GM12878 (cell line): ENCODE results near the gene LRRC74B. TPM values are rescaled to one million over a fixed set of nuclear protein-coding genes. Genes with fewer than 3 reads are reported as not detected.
"Not testable (repeated sequence)": the region's sequence is repeated elsewhere in the genome, so short reads cannot be mapped to it uniquely, and the experiment has no call there.

Source experiments
- ATAC-seq: fragments of 200-7000 bp; cut with Tn5 transposase; 3 replicates; pipeline ENCODE4 v1.9.1; 2020; ENCODE audit warnings: mild to moderate bottlenecking, moderate library complexity
- BruUV-seq: library from RNA; stranded (reverse); fragments of 400-500 nt; replicated peaks from 2 replicates; lab custom pipeline; 2021; lab: Mats Ljungman, UMichigan
- CTCF ChIA-PET: fragments of 300-600 bp; sonication (Branson Sonifier 250); formaldehyde crosslinking; extraction: SDS; loops from one replicate; lab custom pipeline; 2021; ENCODE audit warnings: inconsistent platforms; lab: Yijun Ruan, JAX
- POLR2A ChIA-PET: fragments of 350-600 bp; formaldehyde crosslinking; extraction: SDS; loops from one replicate; lab custom pipeline; 2021; ENCODE audit warnings: inconsistent platforms; lab: Charles Lee
- RAD21 ChIA-PET: fragments of 300-600 bp; sonication (Branson Sonifier 250); formaldehyde crosslinking; loops from one replicate; lab custom pipeline; 2023; ENCODE audit warnings: antibody characterized with exemption; ENCODE audit not compliant: unreplicated experiment; lab: Charles Lee
- SMC1A ChIA-PET: fragments of 300-600 bp; sonication (Branson Sonifier 250); formaldehyde crosslinking; loops from one replicate; lab custom pipeline; 2023; ENCODE audit not compliant: unreplicated experiment, uncharacterized antibody; lab: Charles Lee
- DNase-seq: peaks from one replicate; pipeline ENCODE4 v3.0.0-alpha.2; 2011; ENCODE audit warnings: low read depth, low spot score
- FAIRE-seq: peaks from 3 replicates; lab custom pipeline; 2011; peaks lifted over from hg19 to GRCh38; lab: Jason Lieb, UNC
- H2AFZ ChIP-seq: 2 replicates; pipeline ENCODE4 v1.6.0; 2011; ENCODE audit warnings: low read depth, low read length, control low read depth; ENCODE audit not compliant: control insufficient read depth
- H3K27ac ChIP-seq: 2 replicates; pipeline ENCODE4 v1.5.1; 2011; ENCODE audit warnings: control low read depth; ENCODE audit not compliant: control insufficient read depth, insufficient read depth
- H3K27me3 ChIP-seq, 2 experiments: replicated peaks in 1 of 2; 2 replicates each; pipeline versions ENCODE4 v1.6.0 to v1.6.1; 2011; ENCODE audit warnings: low read length in 1 of 2; ENCODE audit not compliant: control insufficient read depth in 2 of 2, insufficient read depth in 2 of 2
- H3K36me3 ChIP-seq, 2 experiments: 2 replicates each; pipeline ENCODE4 v1.5.1; 2011; ENCODE audit warnings: low read length in 1 of 2; ENCODE audit not compliant: control insufficient read depth in 2 of 2, insufficient read depth in 2 of 2
- H3K4me1 ChIP-seq: 2 replicates; pipeline ENCODE4 v1.6.1; 2011; ENCODE audit warnings: mild to moderate bottlenecking, low read length, moderate library complexity, mixed read lengths; ENCODE audit not compliant: control insufficient read depth, insufficient read depth
- H3K4me2 ChIP-seq: 2 replicates; pipeline ENCODE4 v1.6.0; 2011; ENCODE audit warnings: control low read depth; ENCODE audit not compliant: control insufficient read depth, insufficient read depth
- H3K4me3 ChIP-seq: fragments of 200-600 bp; sonication (generic); 2 replicates; pipeline ENCODE4 v1.5.1; 2016
- H3K79me2 ChIP-seq: 2 replicates; pipeline ENCODE4 v1.6.0; 2011; ENCODE audit warnings: low read length; ENCODE audit not compliant: control insufficient read depth, insufficient read depth
- H3K9ac ChIP-seq: 2 replicates; pipeline ENCODE4 v1.8.0; 2011; ENCODE audit warnings: low read length, control low read depth, mixed read lengths; ENCODE audit not compliant: control insufficient read depth, insufficient read depth
- H3K9me3 ChIP-seq: replicated peaks from 3 replicates; pipeline ENCODE4 v1.5.1; 2011; ENCODE audit warnings: mild to moderate bottlenecking, low read length; ENCODE audit not compliant: control insufficient read depth, insufficient read depth
- H4K20me1 ChIP-seq: 2 replicates; pipeline ENCODE4 v1.6.0; 2011; ENCODE audit not compliant: control insufficient read depth, insufficient read depth
- WGBS: methylation state at CpG from one replicate; pipeline ENCODE4 v1.1.6; 2016; ENCODE audit warnings: low lambda C conversion rate; ENCODE audit not compliant: insufficient replicate concordance, insufficient coverage; ENCODE audit errors: missing lambda C conversion rate; 5-methylcytosine and 5-hydroxymethylcytosine counted together
- in situ Hi-C: fragments of 300-500 bp; cut with MboI; formaldehyde crosslinking; loops from 9 replicates; pipeline ENCODE4 v1.14.3; 2018; ENCODE audit warnings: mixed read lengths
- intact Hi-C: fragments of 100-400 bp; cut with micrococcal nuclease; formaldehyde crosslinking; loops from one replicate; pipeline ENCODE4 v1.14.2; 2022; ENCODE audit not compliant: unreplicated experiment
- polyA plus RNA-seq, 11 experiments: library from polyadenylated mRNA; depleted of rRNA in 4 of 11; unstranded in 6 of 11; stranded (reverse) in 5 of 11; fragments of >200 nt; fragmentation: Nextera tagmentation in 4 of 11; fragmentation: Illumina TruSeq in 1 of 11; extraction: Ambion mirVana in 4 of 11; extraction: Trizol in 1 of 11; gene quantifications; 1 replicate in 1 of 11; 2 replicates in 10 of 11; pipeline versions ENCODE4 v1.2.1 to v1.2.3, GENCODE V29; 2011 to 2016; ENCODE audit warnings: inconsistent platforms in 2 of 11, missing spikeins in 2 of 11, low read depth in 1 of 11
- total RNA-seq, 4 experiments: library from RNA; depleted of rRNA in 3 of 4; stranded (reverse); fragments of >200 nt in 3 of 4; fragmentation: Illumina TruSeq in 1 of 4; extraction: Trizol in 1 of 4; gene quantifications; 2 replicates each; pipeline versions ENCODE4 v1.2.1 to v1.2.3, GENCODE V29; 2013 to 2021

LRRC74B gene
- total and polyA plus RNA-seq, 10 of the 15 experiments (the other 5 are each of a cell fraction or from before 2014, with no cell fraction given): not detected

DNA sequence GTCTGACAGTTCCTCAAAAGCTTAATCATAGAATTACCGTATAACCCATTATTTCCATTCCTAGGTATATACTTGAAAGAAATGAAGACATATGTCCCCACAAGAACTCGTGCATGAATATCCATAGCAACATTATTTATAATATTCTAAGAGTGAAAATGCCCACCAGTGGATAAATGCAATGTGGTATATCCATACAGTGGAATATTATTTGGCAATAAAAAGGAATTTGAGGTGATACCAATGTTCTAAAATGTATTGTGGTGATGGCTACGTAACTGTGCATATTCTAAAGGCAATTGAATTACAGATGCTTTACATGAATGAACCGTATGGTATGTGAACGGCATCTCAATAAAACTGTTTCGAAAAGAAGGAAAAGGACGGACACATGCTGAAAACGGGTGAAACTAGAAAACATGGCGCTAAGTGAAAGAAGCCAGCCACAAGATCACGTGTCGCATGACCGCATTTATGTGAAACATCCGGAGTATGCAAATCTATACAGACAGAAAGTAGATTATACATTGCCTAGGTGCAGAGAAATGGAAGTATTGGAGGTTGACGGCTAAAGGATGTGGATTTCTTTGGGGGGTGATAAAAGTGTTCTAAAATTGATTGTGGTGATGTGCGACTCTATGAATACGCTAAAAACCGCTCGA is 16.0 kb downstream of the LRRC74B start:
- in situ Hi-C loops, H4K20me1 ChIP-seq, H3K4me3 ChIP-seq, H2AFZ ChIP-seq, H3K4me1 ChIP-seq, BruUV-seq, H3K4me2 ChIP-seq, FAIRE-seq, H3K9ac ChIP-seq, H3K27ac ChIP-seq, H3K27me3 ChIP-seq, RAD21 ChIA-PET, SMC1A ChIA-PET, DNase-seq, CTCF ChIA-PET, ATAC-seq, POLR2A ChIA-PET, H3K9me3 ChIP-seq, H3K36me3 ChIP-seq, H3K79me2 ChIP-seq, intact Hi-C loops: not testable (repeated sequence)
- WGBS: 51% methylated on average over 15 of the region's 18 CpGs

DNA sequence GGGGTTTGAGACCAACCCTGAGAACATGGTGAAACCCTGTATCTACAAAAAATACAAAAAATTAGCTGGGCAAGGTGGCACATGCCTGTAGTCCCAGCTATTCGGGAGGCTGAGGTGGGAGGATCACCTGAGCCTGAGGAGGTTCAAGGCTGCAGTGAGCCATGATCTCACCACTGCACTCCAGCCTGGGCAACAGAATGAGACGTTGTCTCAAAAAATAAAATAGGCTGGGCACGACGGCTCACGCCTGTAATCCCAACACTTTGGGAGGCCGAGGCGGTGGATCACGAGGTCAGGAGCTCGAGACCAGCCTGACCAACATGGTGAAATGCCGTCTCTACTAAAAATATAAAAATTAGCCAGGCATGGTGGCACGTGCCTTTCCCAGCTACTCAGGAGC is 18.7 kb downstream of the LRRC74B start:
- H3K27me3 ChIP-seq, H3K9me3 ChIP-seq, POLR2A ChIA-PET, ATAC-seq, DNase-seq, CTCF ChIA-PET, intact Hi-C loops, H4K20me1 ChIP-seq, H3K4me2 ChIP-seq, H3K4me3 ChIP-seq, H3K4me1 ChIP-seq, H3K79me2 ChIP-seq, H3K9ac ChIP-seq, BruUV-seq, SMC1A ChIA-PET, H2AFZ ChIP-seq, H3K36me3 ChIP-seq, in situ Hi-C loops, FAIRE-seq, RAD21 ChIA-PET, H3K27ac ChIP-seq: not testable (repeated sequence)
- 46% methylated on average over 11 of the region's 11 CpGs for WGBS
